NCI-H2196 treated with DMSO at 0.1 percent for 48 hours (cell line): ENCODE data around the gene PUS3.
"Not testable (repeated sequence)": the region's sequence is repeated elsewhere in the genome, so short reads cannot be mapped to it uniquely, and the experiment has no call there.

ENCODE experiments used
- DNase-seq: peaks from one replicate; lab custom pipeline; 2025; ENCODE audit not compliant: unreplicated experiment; lab: John Stamatoyannopoulos, UW

Gene PUS3

GRCh38 chr11:125873881-125874555, 29.0 kb downstream of the PUS3 start:
- DNase-seq = no peak

- DNase-seq = no peak
Measured at GRCh38 chr11:125872138-125872491, 30.9 kb downstream of the PUS3 start.

DNA sequence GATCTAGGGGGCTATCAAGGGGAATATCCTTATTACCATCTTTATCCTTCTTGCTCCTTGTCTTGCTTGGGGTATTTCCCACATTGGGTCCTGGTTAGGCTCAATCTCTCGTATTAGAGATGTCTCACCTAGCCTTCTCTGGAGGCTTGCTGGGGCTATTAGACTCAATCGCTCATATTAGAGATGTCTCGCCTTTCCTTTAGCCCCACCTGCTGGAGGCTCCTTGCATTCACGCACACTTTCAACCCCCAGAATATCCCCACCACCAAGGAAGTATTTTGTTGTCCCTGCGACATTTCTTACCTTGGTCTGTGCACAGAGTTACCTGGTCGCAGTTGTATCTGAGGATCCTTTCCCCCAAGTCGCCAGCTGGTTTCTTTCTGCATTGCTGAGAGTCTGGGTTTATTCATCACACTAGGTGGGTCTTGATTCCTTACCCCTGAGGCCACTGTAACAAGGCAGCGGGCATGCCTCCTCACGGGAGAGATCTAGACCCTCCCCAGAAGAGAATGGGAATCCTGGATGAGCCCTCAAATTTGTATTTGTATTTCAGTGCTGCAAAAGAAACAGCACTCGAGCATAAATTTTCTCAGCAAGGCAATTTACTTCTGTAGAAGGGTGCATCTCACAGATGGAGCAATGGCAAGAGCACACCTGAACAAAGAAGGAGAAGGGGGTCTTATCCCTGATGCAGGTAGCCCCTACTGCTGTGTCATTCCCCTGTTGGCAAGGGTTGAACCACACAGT, 31.4 kb downstream of the PUS3 start:
- DNase-seq = no peak

DNA sequence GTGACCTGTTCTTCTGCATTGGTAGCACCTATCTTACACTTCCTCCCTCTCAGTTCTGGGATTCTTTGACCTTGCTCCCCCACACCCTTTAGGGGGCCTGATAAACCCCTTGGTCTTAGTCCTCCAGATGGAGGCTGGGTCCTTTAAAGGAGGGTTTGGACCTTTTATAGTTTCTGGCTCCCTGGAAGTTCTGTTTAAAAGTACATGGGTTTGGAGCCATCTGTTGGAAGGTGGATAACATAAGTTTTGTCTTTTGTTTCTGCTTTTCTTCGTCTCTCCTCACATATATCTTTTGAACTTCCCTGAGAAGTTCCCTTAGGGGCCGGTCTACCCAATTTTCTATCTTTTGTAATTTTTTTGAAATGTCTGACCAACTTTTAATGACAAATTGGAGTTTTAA, 33.5 kb downstream of the PUS3 start:
- no peak for DNase-seq

GRCh38 chr11:125865354-125865753, 37.7 kb downstream of the PUS3 start:
- DNase-seq = not testable (repeated sequence)

DNA sequence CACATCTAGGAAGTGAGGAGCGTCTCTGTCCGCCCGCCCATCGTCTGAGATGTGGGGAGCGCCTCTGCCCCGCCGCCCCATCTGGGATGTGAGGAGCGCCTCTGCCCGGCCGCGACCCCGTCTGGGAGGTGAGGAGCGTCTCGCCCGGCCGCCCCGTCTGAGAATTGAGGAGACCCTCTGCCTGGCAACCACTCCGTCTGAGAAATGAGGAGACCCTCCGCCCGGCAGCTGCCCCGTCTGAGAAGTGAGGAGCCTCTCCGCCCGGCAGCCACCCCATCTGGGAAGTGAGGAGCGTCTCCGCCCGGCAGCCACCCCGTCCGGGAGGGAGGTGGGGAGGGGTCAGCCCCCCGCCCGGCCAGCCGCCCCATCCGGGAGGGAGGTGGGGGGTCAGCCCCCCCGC, 40.2 kb downstream of the PUS3 start:
- not testable (repeated sequence) for DNase-seq

GRCh38 chr11:125857670-125858069, 45.3 kb downstream of the PUS3 start:
- DNase-seq = not testable (repeated sequence)

GRCh38 chr11:125846188-125846587, 56.8 kb downstream of the PUS3 start:
- no peak for DNase-seq
